Common myeloid progenitor, CD34-positive (primary cell): ENCODE measurements around the gene SERPINB1.
"Not testable (repeated sequence)": the region's sequence is repeated elsewhere in the genome, so short reads cannot be mapped to it uniquely, and the experiment has no call there.

Experiments used
- CTCF ChIA-PET: fragments of 350-600 bp; sonication (Branson Sonifier 250); formaldehyde crosslinking; loops from one replicate; lab custom pipeline; 2021; ENCODE audit warnings: antibody characterized with exemption; lab: Charles Lee
- POLR2A ChIA-PET: fragments of 350-600 bp; sonication (Branson Sonifier 250); formaldehyde crosslinking; loops from one replicate; lab custom pipeline; 2021; ENCODE audit warnings: antibody characterized with exemption; lab: Charles Lee
- DNase-seq, 3 donors: peaks; one replicate each; pipeline versions ENCODE4 v3.0.0 to v3.0.0-alpha.2; 2013
- H3K27ac ChIP-seq, 2 experiments: 1 replicate in 1 of 2; 2 replicates in 1 of 2; pipeline ENCODE4 v1.7.0; 2013; ENCODE audit warnings: inconsistent platforms in 2 of 2, low read length in 2 of 2, mild to moderate bottlenecking in 2 of 2, low read depth in 1 of 2, moderate library complexity in 1 of 2; ENCODE audit not compliant: severe bottlenecking in 2 of 2, insufficient read depth in 1 of 2, poor library complexity in 1 of 2
- H3K27me3 ChIP-seq, 5 experiments: replicated peaks in 2 of 5; 1 replicate in 3 of 5; 2 replicates in 2 of 5; pipeline versions ENCODE4 v1.6.1 to v1.7.0; 2013; ENCODE audit warnings: low read length in 4 of 5, mild to moderate bottlenecking in 2 of 5, moderate library complexity in 2 of 5, inconsistent platforms in 1 of 5; ENCODE audit not compliant: insufficient read depth in 5 of 5, control insufficient read depth in 4 of 5
- H3K36me3 ChIP-seq, 4 experiments: 1 replicate in 2 of 4; 2 replicates in 2 of 4; pipeline versions ENCODE4 v1.6.1 to v1.7.0; 2013; ENCODE audit warnings: low read length in 3 of 4, control low read depth in 1 of 4, mild to moderate bottlenecking in 1 of 4; ENCODE audit not compliant: control insufficient read depth in 4 of 4, insufficient read depth in 4 of 4
- H3K4me1 ChIP-seq, 4 experiments: 1 replicate in 3 of 4; 2 replicates in 1 of 4; pipeline versions ENCODE4 v1.6.1 to v1.7.1; 2013; ENCODE audit warnings: low read length in 3 of 4, mild to moderate bottlenecking in 3 of 4, control low read depth in 1 of 4, inconsistent platforms in 1 of 4, moderate library complexity in 1 of 4; ENCODE audit not compliant: control insufficient read depth in 4 of 4, insufficient read depth in 4 of 4; ENCODE audit errors: control extremely low read depth in 1 of 4
- H3K4me3 ChIP-seq, 7 experiments: 1 replicate in 4 of 7; 2 replicates in 3 of 7; pipeline versions ENCODE4 v1.5.1 to v1.7.0; 2013; ENCODE audit warnings: mild to moderate bottlenecking in 7 of 7, low read length in 6 of 7, moderate library complexity in 6 of 7, inconsistent platforms in 2 of 7, low read depth in 2 of 7, control low read depth in 1 of 7; ENCODE audit not compliant: insufficient read depth in 4 of 7, control insufficient read depth in 1 of 7; ENCODE audit errors: extremely low read depth in 1 of 7
- H3K9me3 ChIP-seq, 5 experiments: 1 replicate in 4 of 5; 2 replicates in 1 of 5; pipeline versions ENCODE4 v1.6.1 to v1.7.1; 2013; ENCODE audit warnings: low read length in 4 of 5, mild to moderate bottlenecking in 2 of 5, inconsistent platforms in 1 of 5, low read depth in 1 of 5, moderate library complexity in 1 of 5; ENCODE audit not compliant: control insufficient read depth in 4 of 5, insufficient read depth in 2 of 5; ENCODE audit errors: control extremely low read depth in 1 of 5
- WGBS: methylation state at CpG from one replicate; pipeline ENCODE4 v1.1.5; 2013; ENCODE audit not compliant: insufficient coverage; 5-methylcytosine and 5-hydroxymethylcytosine counted together

SERPINB1 gene

GRCh38 chr6:2880156-2880555 lies 38.5 kb upstream of the SERPINB1 start:
- H3K36me3 ChIP-seq, H3K27me3 ChIP-seq, H3K9me3 ChIP-seq, DNase-seq, H3K27ac ChIP-seq, POLR2A ChIA-PET: not testable (repeated sequence)
- peak overlapping the region in 1 of 7 experiments; percentile 6 for H3K4me3 ChIP-seq
- H3K4me1 ChIP-seq, result peaks cover 18 to 42% (median 27%) of the 10 kb centered on the region in 4 experiments
- WGBS, result no CpG with 5 or more reads among the region's 2 CpGs
- CTCF ChIA-PET, result interaction anchor here (0.7 kb wide), 1 partner anchor 9 kb away, joined by 3 read pairs; no protein-coding TSS in a partner anchor

- no CpG with 5 or more reads among the region's 2 CpGs for WGBS
- CTCF ChIA-PET, result interaction anchor here (0.9 to 2.5 kb wide), 8 partner anchors 10 to 86 kb away, joined by 3 to 8 read pairs (median 4); partner anchors contain the start of gene SERPINB1
- H3K9me3 ChIP-seq, result no peaks in the 10 kb centered on the region
- H3K4me1 ChIP-seq, result peaks cover 12 to 37% (median 23%) of the 10 kb centered on the region in 4 experiments
- POLR2A ChIA-PET, result interaction anchor here (0.5 to 0.6 kb wide), 2 partner anchors 10 to 30 kb away, joined by 3 to 4 read pairs; no protein-coding TSS in a partner anchor
- H3K36me3 ChIP-seq, result no peaks in the 10 kb centered on the region
- no peaks in the 10 kb centered on the region for H3K27me3 ChIP-seq
- no peak for DNase-seq
- H3K4me3 ChIP-seq, result no peak overlapping the region
- H3K27ac ChIP-seq, result no peak overlapping the region
These were observed 36.3 kb upstream of the SERPINB1 start for GRCh38 chr6:2877960-2878359.

- Histone ChIP-seq H3K27me3 (no peaks in the 10 kb centered on the region), H3K4me1 (peaks cover 12 to 37% (median 25%) of the 10 kb centered on the region in 4 experiments), H3K36me3 (no peaks in the 10 kb centered on the region), H3K27ac (no peak overlapping the region), H3K4me3 (no peak overlapping the region), H3K9me3 (peaks cover 0 to 2% (median 0%) of the 10 kb centered on the region in 5 experiments)
- ChIA-PET POLR2A (interaction anchor here (0.6 kb wide), 1 partner anchor 30 kb away, joined by 3 read pairs; no protein-coding TSS in a partner anchor), CTCF (interaction anchor here (0.9 to 2.5 kb wide), 12 partner anchors 10 to 110 kb away, joined by 3 to 8 read pairs (median 4); partner anchors contain the start of gene SERPINB1)
- DNase-seq, result no peak
- 85% methylated on average over 4 of the region's 13 CpGs for WGBS
These were observed 35.6 kb upstream of the SERPINB1 start for GRCh38 chr6:2877057-2877882.

GRCh38 chr6:2876210-2877056 lies 34.8 kb upstream of the SERPINB1 start:
- H3K36me3 ChIP-seq, result no peaks in the 10 kb centered on the region
- WGBS, result 17% methylated on average over 14 of the region's 25 CpGs
- ChIA-PET CTCF (interaction anchor here (0.9 to 2.5 kb wide), 13 partner anchors 15 to 111 kb away, joined by 3 to 8 read pairs (median 4); no protein-coding TSS in a partner anchor), POLR2A (interaction anchor here (1.0 kb wide), 1 partner anchor 13 kb away, joined by 3 read pairs; no protein-coding TSS in a partner anchor)
- H3K4me3 ChIP-seq, result peak overlapping the region in 6 of 7 experiments; percentile 16 to 88 (median 36)
- peaks cover 0 to 2% (median 0%) of the 10 kb centered on the region in 5 experiments for H3K9me3 ChIP-seq
- DNase-seq, result peak in 1 of 3 donors; percentile 46
- no peaks in the 10 kb centered on the region for H3K27me3 ChIP-seq
- H3K4me1 ChIP-seq, result peaks cover 12 to 37% (median 25%) of the 10 kb centered on the region in 4 experiments
- H3K27ac ChIP-seq, result peak overlapping the region in 1 of 2 experiments; percentile 50

- peak in 2 of 3 donors; percentile 55 to 69 for DNase-seq
- H3K36me3 ChIP-seq, result no peaks in the 10 kb centered on the region
- no peaks in the 10 kb centered on the region for H3K27me3 ChIP-seq
- CTCF ChIA-PET, result interaction anchor here (0.7 to 2.5 kb wide), 11 partner anchors 11 to 91 kb away, joined by 3 to 8 read pairs (median 4); no protein-coding TSS in a partner anchor
- peaks cover 5 to 34% (median 25%) of the 10 kb centered on the region in 4 experiments for H3K4me1 ChIP-seq
- peak overlapping the region; percentile 40 to 88 (median 64) for H3K4me3 ChIP-seq
- peaks cover 0 to 2% (median 0%) of the 10 kb centered on the region in 5 experiments for H3K9me3 ChIP-seq
- POLR2A ChIA-PET, result interaction anchor here (1.0 kb wide), 1 partner anchor 13 kb away, joined by 3 read pairs; no protein-coding TSS in a partner anchor
- under 1% methylated on average over 48 of the region's 73 CpGs for WGBS
- H3K27ac ChIP-seq, result peak overlapping the region; percentile 54 to 77
These were observed 33.9 kb upstream of the SERPINB1 start for GRCh38 chr6:2875359-2876191.

DNA sequence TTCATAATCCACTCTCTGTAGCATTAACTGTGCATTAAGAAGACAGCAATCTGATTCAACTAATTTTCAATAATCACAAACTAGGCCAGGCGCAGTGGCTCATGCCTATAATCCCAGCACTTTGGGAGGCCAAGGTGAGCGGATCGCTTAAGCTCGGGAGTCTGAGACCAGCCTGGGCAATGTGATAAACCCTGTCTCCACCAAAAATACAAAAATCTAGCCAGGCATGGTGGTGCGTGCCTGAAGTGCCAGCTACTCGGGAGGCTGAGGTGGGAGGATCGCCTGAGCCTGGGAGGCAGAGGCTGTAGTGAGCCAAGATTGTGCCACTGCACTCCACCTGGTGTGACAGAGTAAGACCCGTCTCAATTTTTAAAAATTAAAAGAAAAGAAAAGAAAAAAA lies 32.0 kb upstream of the SERPINB1 start:
- CTCF ChIA-PET, result interaction anchor here (1.4 kb wide), 1 partner anchor 16 kb away, joined by 5 read pairs; no protein-coding TSS in a partner anchor
- Histone ChIP-seq H3K27me3 (no peaks in the 10 kb centered on the region), H3K36me3 (peaks cover 0 to 2% (median 0%) of the 10 kb centered on the region in 4 experiments), H3K9me3 (peaks cover 0 to 2% (median 0%) of the 10 kb centered on the region in 5 experiments), H3K4me1 (peaks cover 5 to 35% (median 25%) of the 10 kb centered on the region in 4 experiments), H3K27ac (no peak overlapping the region), H3K4me3 (no peak overlapping the region)
- no peak for DNase-seq
- 83% methylated on average over 5 of the region's 8 CpGs for WGBS
- POLR2A ChIA-PET, result no interaction called here
